Activated effector memory CD4-positive, alpha-beta T cell treated with anti-CD3 and anti-CD28 coated beads, Interleukin-2, amount 50 U/mL, for 16 hours (primary cell): ENCODE data around the gene TMEM87A.
"Not testable (repeated sequence)": the region's sequence is repeated elsewhere in the genome, so short reads cannot be mapped to it uniquely, and the experiment has no call there.

ENCODE experiments used
- DNase-seq: peaks from one replicate; pipeline ENCODE4 v3.0.0-alpha.2; 2020

Gene TMEM87A, protein sequence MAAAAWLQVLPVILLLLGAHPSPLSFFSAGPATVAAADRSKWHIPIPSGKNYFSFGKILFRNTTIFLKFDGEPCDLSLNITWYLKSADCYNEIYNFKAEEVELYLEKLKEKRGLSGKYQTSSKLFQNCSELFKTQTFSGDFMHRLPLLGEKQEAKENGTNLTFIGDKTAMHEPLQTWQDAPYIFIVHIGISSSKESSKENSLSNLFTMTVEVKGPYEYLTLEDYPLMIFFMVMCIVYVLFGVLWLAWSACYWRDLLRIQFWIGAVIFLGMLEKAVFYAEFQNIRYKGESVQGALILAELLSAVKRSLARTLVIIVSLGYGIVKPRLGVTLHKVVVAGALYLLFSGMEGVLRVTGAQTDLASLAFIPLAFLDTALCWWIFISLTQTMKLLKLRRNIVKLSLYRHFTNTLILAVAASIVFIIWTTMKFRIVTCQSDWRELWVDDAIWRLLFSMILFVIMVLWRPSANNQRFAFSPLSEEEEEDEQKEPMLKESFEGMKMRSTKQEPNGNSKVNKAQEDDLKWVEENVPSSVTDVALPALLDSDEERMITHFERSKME

GRCh38 chr15:42272939-42273899 lies at the start of gene TMEM87A, which contains the start of gene GANC:
Gene TMEM87A, minus strand, starts transcription at chr15:42273433. Its CDS starts 35 bp downstream, at chr15:42273398.
Gene GANC, plus strand, starts transcription at chr15:42273201. Its CDS starts 1,281 bp downstream, at chr15:42274482.
- peak; percentile 99 for DNase-seq

- DNase-seq, result no peak
Measured at GRCh38 chr15:42319206-42319605, 46.0 kb upstream of the TMEM87A start.

GRCh38 chr15:42316282-42316805 lies 43.1 kb upstream of the TMEM87A start:
- DNase-seq, result not testable (repeated sequence)

DNA sequence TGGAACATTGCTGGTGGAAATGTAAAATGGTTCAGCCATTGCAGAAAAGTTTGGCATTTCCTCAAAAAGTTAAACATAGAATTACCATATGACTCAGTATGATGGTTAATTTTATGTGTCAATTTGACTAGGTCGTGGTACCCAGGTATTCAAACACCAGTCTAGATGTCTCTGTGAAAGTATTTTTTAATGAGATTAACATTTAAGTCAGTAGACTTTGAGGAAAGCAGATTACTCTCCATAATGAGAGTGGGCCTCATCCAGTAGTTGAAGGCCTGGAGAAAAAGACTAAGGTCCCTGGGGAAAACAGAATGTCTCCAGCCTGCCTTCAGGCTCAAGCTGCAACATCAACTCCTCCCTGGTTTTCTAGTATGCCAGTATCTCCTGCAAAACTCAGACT lies 42.3 kb upstream of the TMEM87A start:
- no peak for DNase-seq

DNA sequence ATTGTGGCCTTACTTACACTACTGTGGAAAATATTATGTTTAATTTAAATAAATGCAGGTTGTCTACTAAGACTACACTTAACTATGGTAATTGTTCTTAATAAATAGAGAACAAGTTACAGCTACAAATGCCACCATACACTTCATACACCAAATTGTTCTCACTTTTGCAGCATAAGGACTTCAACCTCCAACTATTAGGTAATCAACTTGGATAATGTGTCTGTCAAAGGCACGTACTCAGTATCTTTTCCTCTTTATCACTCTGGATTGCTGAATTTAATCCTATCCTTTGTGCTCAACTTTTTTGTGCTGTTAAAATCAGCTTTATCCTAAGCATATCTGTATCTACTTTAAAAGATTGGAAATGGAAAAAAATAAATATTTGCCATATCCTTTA lies 41.6 kb upstream of the TMEM87A start:
- DNase-seq, result no peak

- DNase-seq, result no peak
Measured at GRCh38 chr15:42313463-42313862, 40.2 kb upstream of the TMEM87A start.

DNA sequence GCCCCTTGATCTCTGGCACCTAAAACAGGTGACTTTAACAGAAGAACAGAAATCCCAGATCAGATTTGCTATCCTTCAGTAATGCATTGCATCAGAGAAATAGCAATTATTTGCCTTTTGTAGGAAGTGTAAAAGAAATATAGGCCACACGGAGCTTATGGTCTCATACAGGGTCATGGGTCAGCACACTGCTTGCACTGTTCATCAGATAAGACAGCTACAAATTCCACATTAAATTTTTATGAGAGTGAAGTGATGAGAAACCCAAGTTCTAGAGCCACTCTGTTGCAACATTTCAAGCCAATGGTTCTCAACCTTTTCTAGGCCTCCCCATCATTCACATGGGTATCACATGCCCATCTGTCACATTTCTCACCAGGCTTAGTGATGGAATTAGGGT lies 33.4 kb upstream of the TMEM87A start:
- DNase-seq, result no peak

- DNase-seq, result not testable (repeated sequence)
Measured at GRCh38 chr15:42301004-42301403, 27.8 kb upstream of the TMEM87A start.

DNA sequence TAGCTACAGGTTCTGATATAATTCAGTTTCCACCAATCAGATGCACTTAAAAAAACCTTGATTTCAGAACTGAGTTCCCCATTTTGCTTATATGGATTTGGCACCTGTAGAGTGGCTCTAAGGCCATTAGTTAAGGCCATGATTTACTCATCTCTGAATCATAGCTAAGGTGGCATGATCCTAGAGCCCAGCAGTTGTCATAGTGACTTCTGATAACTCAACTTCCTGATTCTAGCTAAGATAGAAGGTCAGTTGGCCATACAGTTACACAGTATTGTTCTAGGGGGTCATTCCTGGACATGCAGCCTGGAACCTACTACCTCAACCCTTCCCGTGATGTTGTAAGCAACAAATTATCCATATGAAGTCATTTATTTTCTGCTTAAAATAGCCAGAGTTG lies 15.9 kb upstream of the TMEM87A start:
- no peak for DNase-seq

GRCh38 chr15:42287931-42288330 lies 14.7 kb upstream of the TMEM87A start:
- DNase-seq, result no peak

GRCh38 chr15:42286445-42287029 lies 13.3 kb upstream of the TMEM87A start:
- DNase-seq, result no peak

DNA sequence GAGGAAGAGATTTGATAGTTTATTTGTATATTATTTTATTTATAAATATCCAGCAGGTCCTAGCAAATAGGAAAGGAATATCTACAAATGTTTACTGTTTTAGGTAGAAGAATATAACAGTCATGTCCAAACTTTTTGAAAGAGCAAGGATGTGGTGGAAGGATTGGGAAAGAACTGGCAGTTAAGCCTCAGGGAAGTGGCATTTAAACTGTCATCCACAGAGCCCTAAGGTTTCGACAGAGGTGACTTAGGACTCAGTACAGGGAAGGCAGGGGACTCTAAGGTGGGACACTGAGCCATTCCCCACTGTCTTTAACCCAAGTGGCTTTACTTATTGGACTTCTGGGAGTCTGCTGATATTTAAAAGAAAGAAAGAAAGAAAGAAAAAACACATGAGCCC lies 11.8 kb upstream of the TMEM87A start:
- DNase-seq, result no peak

DNA sequence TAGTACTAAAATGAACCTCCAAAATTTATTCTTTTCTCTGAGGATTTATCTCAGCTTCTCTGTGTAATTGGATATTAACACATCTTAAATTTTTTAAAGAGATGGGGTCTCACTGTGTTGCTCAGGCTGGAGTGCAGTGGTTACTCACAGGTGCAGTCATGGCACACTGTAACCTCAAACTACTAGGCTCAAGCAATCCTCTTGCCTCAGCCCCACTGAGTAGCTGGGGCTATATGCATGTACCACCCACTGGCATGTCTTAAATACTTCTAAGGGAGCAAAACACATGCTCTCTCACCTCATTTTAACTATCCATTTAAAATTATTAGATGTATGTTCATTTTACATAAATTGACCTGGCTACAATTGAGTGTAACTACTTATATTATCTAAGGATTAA lies 11.3 kb upstream of the TMEM87A start:
- no peak for DNase-seq

GRCh38 chr15:42283671-42284070 lies 10.4 kb upstream of the TMEM87A start:
- DNase-seq, result no peak

DNA sequence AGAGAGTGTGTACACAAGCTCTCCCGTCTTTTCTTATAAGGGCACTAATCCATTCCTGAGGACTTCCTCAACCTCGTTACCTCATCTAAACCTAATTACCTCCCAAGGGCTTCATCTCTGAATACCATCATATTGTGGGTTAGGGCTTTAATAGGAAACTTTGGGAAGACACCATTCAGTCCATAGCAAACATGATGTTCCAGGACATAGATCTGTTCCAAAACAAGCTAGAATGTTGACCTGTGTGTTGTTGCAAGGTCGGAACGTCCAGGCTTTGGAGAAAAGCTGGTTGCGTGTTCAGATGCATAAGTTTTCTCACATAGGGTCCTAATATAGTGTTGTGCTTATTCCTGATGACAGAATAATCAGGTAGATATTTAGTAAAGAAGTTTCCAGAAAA lies 9.7 kb upstream of the TMEM87A start:
- DNase-seq, result no peak

DNA sequence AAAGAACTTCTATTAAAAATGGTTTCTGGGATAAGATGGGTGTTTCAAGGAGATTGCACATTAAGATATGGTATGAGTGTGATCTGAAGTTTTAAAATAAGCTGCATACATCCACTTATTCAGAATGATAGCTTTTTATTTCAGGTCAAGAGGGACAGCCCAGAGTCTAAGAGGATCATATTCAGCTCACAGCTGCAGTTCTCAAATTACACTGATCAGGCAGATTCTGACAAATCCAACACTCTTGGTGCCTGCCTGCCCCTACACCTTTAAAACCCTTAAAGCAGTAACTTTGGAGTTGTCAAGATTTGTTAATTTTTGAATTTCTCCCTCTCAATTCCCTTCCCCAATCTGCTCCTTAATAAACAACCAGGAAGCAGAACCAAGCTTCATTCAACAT lies 9.1 kb upstream of the TMEM87A start:
- DNase-seq, result no peak

DNA sequence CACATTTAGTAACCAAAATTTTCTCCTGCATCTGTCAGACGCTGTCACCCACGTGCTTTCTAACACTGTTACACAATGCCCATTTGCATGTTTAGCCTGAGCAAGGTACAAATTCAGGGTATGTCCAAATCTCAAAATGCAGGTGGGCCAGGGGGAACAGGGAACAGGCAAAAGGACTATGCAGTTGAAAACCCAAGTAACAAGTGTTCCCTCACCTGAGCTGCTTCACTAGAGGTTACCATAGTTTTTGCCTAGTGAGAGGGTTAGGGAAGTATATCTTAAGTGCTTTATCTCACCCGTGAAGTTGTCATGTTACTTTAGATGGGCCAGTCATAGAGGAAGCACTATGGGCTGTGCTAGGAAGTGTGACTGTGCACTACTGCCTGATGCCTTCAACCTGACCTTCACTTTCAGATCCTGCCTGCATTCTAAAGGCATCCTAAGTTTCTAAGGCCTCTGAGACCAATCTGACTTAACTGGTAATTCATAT lies 6.0 kb upstream of the TMEM87A start:
- DNase-seq, result no peak

- DNase-seq, result no peak
Measured at GRCh38 chr15:42276762-42277161, 3.5 kb upstream of the TMEM87A start.

DNA sequence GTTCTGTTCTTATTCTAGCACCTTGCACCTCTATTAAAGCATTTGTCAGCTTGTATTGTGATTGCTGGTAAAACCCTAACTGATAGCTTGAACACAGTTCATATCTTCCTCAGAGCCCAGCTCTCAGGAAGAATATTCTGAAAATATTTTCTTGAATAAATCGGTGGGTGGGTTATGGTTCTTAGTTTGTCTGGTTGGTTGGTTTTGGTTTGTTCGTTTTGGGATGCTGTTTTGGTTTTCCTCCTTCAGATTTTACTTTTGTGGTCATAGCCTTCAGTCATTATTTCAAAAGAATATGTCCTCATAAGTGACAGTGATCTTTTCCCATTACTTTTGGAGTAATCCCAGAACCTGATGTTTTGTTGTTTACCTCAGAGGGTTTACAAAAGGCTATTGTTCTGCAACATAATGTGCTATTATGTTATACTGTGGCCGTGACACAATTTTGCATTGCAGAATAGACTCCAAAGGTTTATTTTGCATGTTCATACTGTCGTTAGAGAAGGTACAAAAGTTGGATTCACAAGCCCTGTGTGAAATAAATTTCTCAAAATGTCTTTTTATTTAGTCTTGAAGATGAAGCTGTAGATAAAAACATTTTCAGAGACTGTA lies 2.7 kb upstream of the TMEM87A start:
- no peak for DNase-seq

DNA sequence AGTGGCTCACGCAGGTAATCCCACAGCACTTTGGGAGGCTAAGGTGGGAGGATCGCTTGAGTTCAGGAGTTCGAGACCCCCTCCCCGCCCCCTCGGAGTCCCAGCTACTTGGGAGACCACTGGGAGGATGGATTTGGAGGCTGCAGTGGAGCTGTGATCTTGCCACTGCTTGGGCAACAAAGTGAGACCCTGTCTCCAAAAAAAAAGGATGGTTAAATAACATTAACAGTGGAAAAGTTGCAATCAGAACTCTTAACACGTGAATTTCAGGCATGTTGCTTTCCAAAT lies 1.4 kb upstream of the TMEM87A start:
- no peak for DNase-seq

GRCh38 chr15:42273900-42274701 lies 868 bp upstream of the TMEM87A start:
- peak; percentile 87 for DNase-seq
